Psoas muscle (tissue), 8 donors: ENCODE data around the gene ZBTB7C. TPM values are rescaled to one million over a fixed set of nuclear protein-coding genes. Genes with fewer than 3 reads are reported as not detected.

Experiments used
- ATAC-seq, 4 donors: fragments of 200-7000 bp; cut with Tn5 transposase; one replicate each; pipeline ENCODE4 v1.9.1; 2020; ENCODE audit warnings: moderate library complexity in 3 of 4, mild to moderate bottlenecking in 2 of 4
- DNase-seq, 2 donors: peaks; one replicate each; pipeline ENCODE4 v3.0.0-alpha.2; 2020
- H3K27ac ChIP-seq: fragments of 200-600 bp; one replicate; pipeline ENCODE4 v1.8.0; 2022
- H3K27me3 ChIP-seq, 3 donors: fragments of 200-600 bp in 1 of 3; one replicate each; pipeline versions ENCODE4 v1.6.1 to v1.8.0; 2013 to 2022; ENCODE audit warnings: low read length in 2 of 3, mild to moderate bottlenecking in 2 of 3, moderate library complexity in 1 of 3; ENCODE audit not compliant: insufficient read depth in 3 of 3
- H3K36me3 ChIP-seq, 2 donors: fragments of 200-600 bp in 1 of 2; one replicate each; pipeline versions ENCODE4 v1.6.1 to v1.8.0; 2013 to 2022; ENCODE audit warnings: low read depth in 1 of 2, mild to moderate bottlenecking in 1 of 2, moderate library complexity in 1 of 2; ENCODE audit not compliant: insufficient read depth in 1 of 2
- H3K4me1 ChIP-seq: fragments of 200-600 bp; one replicate; pipeline ENCODE4 v1.8.0; 2022
- H3K4me3 ChIP-seq: fragments of 200-600 bp; one replicate; pipeline ENCODE4 v1.8.0; 2022; ENCODE audit warnings: mild to moderate bottlenecking
- H3K9me3 ChIP-seq: fragments of 200-600 bp; one replicate; pipeline ENCODE4 v1.8.0; 2022
- WGBS, 3 donors: extraction: QIAGEN DNeasy Blood & Tissue Kit; methylation state at CpG; one replicate each; pipeline versions ENCODE4 v1.1.6 to v1.1.7; 2013; 5-methylcytosine and 5-hydroxymethylcytosine counted together
- intact Hi-C, 2 donors: fragments of 100-400 bp; cut with DNase I; formaldehyde crosslinking; loops; one replicate each; pipeline versions ENCODE4 v1.11.0 to v1.14.2; 2022
- polyA plus RNA-seq, 3 donors: library from polyadenylated mRNA; stranded (reverse); fragments of 200-250 nt; gene quantifications; one replicate each; pipeline ENCODE4 v1.2.3, GENCODE V29; 2013
- total RNA-seq, 4 donors: library from RNA; stranded (reverse); fragmentation: NEBNext Ultra II Directional in 2 of 4; extraction: Animal tissue kit (Norgen Biotek cat#: 25700) in 2 of 4; gene quantifications; one replicate each; pipeline versions ENCODE4 v1.2.1 to v1.2.4, GENCODE V29; 2021 to 2023
- TF ChIP-seq, protein P1 (sequence below): fragments of 200-600 bp; IDR thresholded peaks from one replicate; pipeline ENCODE4 v1.8.0; 2022; ENCODE audit warnings: antibody characterized with exemption
- donor health status: healthy with polysubstance abuse.
- donor health status: DM: no; HTN: no; CAD: no; lungs with moderate emphysema.
- donor health status: Bipolar disorder and iron deficiency.
- donor health status: healthy.
- donor health status: DM: yes; HTN: yes; CAD: no.
- donor health status: DM: no; HTN: no; CAD: no.
- donor health status: DM: no; HTN: no; CAD: no.
- donor health status: DM: yes; HTN: yes; CAD: no.

The ZBTB7C gene
- total and polyA plus RNA-seq, 7 donors = 0.34 to 2.9 (median 0.78) TPM

DNA sequence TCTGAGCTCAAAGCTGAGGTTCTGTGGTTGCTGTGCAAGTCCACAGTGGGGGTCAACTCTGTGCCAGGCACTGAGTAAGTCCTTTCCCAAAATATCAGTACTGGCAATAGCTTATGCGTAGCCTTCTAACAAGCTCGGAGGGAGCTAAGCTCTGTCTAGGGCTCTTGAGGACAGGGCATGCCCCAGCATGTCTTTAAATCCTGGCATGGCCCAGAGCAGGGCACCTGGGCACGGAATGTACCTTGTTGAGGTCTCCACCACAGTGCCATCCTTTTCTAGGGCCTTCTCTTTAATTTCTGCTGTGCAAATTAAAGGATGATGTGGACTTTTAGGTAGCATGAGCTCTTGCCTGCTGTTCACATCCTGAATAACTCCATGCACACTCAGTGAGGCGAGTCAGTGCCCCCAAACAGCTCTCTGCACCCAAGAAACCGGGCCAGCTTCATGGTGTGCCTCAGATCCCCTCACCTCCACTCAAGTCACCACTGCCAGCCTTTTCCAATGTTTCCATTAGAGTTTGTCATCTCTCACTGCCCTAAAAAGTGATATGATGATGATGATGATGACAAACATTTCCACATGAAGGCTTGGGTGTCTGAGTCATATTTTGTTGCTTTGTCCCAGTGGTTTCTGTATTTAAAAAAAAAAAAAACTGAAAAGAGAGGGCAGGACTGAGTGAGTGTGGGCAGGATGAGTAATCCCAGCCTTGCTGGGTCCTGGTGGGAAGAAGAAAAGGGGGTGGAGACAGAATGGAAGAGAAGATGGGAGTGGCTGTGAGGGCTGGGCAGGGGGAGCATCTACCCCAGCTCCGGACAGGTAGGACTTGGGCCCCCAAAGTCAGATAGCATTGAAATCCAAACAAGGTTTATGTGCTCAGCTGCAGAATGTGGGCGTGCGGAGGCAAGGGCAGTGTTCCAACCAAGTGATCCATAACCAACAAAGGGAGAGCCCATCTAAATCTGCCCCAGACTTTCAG lies 78.9 kb downstream of the ZBTB7C start:
- 83 to 91% (median 88%) methylated on average over 8 of the region's 8 CpGs for WGBS, 3 donors
- no peak for DNase-seq
- H3K9me3 ChIP-seq = no peaks in the 10 kb centered on the region
- no peaks in the 10 kb centered on the region for H3K4me1 ChIP-seq
- intact Hi-C loops = no loop called here
- ATAC-seq = no peak
- TF ChIP-seq, protein P1, sequence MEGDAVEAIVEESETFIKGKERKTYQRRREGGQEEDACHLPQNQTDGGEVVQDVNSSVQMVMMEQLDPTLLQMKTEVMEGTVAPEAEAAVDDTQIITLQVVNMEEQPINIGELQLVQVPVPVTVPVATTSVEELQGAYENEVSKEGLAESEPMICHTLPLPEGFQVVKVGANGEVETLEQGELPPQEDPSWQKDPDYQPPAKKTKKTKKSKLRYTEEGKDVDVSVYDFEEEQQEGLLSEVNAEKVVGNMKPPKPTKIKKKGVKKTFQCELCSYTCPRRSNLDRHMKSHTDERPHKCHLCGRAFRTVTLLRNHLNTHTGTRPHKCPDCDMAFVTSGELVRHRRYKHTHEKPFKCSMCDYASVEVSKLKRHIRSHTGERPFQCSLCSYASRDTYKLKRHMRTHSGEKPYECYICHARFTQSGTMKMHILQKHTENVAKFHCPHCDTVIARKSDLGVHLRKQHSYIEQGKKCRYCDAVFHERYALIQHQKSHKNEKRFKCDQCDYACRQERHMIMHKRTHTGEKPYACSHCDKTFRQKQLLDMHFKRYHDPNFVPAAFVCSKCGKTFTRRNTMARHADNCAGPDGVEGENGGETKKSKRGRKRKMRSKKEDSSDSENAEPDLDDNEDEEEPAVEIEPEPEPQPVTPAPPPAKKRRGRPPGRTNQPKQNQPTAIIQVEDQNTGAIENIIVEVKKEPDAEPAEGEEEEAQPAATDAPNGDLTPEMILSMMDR = no peak
- H3K36me3 ChIP-seq = no peaks in the 10 kb centered on the region
- H3K27ac ChIP-seq = no peak overlapping the region
- no peaks in the 10 kb centered on the region for H3K27me3 ChIP-seq
- no peak overlapping the region for H3K4me3 ChIP-seq

GRCh38 chr18:48328473-48329210 lies 80.5 kb downstream of the ZBTB7C start:
- no peak for DNase-seq
- H3K27me3 ChIP-seq = no peaks in the 10 kb centered on the region
- H3K27ac ChIP-seq = no peak overlapping the region
- H3K36me3 ChIP-seq = no peaks in the 10 kb centered on the region
- 74 to 84% (median 80%) methylated on average over 7 of the region's 7 CpGs for WGBS, 3 donors
- no peaks in the 10 kb centered on the region for H3K9me3 ChIP-seq
- TF ChIP-seq, protein P1 = no peak
- H3K4me3 ChIP-seq = no peak overlapping the region
- ATAC-seq = no peak
- intact Hi-C loops = no loop called here
- H3K4me1 ChIP-seq = no peaks in the 10 kb centered on the region

- Histone ChIP-seq H3K9me3 (no peaks in the 10 kb centered on the region), H3K27ac (no peak overlapping the region), H3K36me3 (no peaks in the 10 kb centered on the region), H3K4me1 (no peaks in the 10 kb centered on the region), H3K4me3 (no peak overlapping the region), H3K27me3 (no peaks in the 10 kb centered on the region)
- peak in 1 of 4 donors; percentile 46 for ATAC-seq
- WGBS, 3 donors = 62 to 83% (median 70%) methylated on average over 11 of the region's 11 CpGs
- DNase-seq = no peak
- intact Hi-C loops = no loop called here
- TF ChIP-seq, protein P1 = no peak
Measured at GRCh38 chr18:48326901-48327675, 82.1 kb downstream of the ZBTB7C start.

DNA sequence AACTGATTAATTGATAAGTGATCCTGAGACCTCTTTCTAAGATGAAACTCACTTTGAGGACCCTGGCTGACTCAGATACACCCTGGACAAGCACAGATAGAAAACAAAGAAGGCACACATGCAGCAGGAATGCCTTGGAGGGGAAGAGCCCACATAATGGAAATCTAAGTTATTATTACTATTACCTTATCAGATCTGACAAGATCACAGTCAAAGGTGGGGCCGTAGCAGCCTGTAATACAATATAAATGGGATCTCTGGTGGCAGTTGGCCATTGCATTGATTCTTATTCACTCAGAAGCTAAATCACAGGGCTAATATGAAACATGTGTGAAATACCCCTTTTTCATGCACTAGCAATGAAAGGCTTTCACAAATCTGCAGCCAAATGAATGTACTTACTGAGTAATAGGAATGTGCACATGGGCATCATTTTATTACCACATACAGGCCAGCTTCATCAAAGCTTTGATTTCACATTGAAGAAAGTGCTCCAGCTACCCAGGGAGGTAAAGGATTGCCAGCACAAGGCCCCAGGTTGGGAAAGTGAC lies 84.0 kb downstream of the ZBTB7C start:
- no peak for ATAC-seq
- no peak overlapping the region for H3K27ac ChIP-seq
- H3K36me3 ChIP-seq = no peaks in the 10 kb centered on the region
- H3K9me3 ChIP-seq = no peaks in the 10 kb centered on the region
- H3K27me3 ChIP-seq = no peaks in the 10 kb centered on the region
- TF ChIP-seq, protein P1 = no peak
- intact Hi-C loops = no loop called here
- H3K4me3 ChIP-seq = no peak overlapping the region
- DNase-seq = no peak
- WGBS, 3 donors = 89 to 91% (median 90%) methylated on average over 1 of the region's 1 CpG
- no peaks in the 10 kb centered on the region for H3K4me1 ChIP-seq
